ENCODE data around the gene GRK2.

DNA sequence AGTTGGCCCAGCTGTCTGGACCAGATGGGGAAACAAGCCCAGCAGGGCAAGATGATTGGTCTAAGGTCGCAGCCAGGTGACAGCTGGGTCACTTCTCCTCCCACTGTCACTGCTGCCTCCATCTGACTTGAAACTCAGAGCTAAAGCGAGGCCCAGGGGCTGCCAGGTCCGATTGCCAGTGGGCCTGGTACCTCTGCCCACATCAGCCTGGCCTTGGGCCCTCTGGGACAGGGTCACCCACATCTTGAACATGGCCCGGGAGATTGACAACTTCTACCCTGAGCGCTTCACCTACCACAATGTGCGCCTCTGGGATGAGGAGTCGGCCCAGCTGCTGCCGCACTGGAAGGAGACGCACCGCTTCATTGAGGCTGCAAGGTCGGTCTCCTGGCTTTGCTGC, 42.9 kb downstream of the GRK2 start:
- TF ChIP-seq POLR2A (IDR thresholded peaks at IDR 0.05) = no peak
- TF ChIP-seq, protein P1, sequence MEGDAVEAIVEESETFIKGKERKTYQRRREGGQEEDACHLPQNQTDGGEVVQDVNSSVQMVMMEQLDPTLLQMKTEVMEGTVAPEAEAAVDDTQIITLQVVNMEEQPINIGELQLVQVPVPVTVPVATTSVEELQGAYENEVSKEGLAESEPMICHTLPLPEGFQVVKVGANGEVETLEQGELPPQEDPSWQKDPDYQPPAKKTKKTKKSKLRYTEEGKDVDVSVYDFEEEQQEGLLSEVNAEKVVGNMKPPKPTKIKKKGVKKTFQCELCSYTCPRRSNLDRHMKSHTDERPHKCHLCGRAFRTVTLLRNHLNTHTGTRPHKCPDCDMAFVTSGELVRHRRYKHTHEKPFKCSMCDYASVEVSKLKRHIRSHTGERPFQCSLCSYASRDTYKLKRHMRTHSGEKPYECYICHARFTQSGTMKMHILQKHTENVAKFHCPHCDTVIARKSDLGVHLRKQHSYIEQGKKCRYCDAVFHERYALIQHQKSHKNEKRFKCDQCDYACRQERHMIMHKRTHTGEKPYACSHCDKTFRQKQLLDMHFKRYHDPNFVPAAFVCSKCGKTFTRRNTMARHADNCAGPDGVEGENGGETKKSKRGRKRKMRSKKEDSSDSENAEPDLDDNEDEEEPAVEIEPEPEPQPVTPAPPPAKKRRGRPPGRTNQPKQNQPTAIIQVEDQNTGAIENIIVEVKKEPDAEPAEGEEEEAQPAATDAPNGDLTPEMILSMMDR (IDR thresholded peaks at IDR 0.05) = no peak

All from right lobe of liver (tissue), 4 donors.